NCI-H82 (cell line): ENCODE results near the gene NKX1-1.
"Not testable (repeated sequence)": the region's sequence is repeated elsewhere in the genome, so short reads cannot be mapped to it uniquely, and the experiment has no call there.

ENCODE experiments used
- DNase-seq: peaks from one replicate; lab custom pipeline; 2025; lab: John Stamatoyannopoulos, UW

Gene NKX1-1

GRCh38 chr4:1373892-1374705 is 32.1 kb downstream of the NKX1-1 start:
- DNase-seq = no peak

- not testable (repeated sequence) for DNase-seq
Observed at GRCh38 chr4:1372576-1372975, 33.7 kb downstream of the NKX1-1 start.

DNA sequence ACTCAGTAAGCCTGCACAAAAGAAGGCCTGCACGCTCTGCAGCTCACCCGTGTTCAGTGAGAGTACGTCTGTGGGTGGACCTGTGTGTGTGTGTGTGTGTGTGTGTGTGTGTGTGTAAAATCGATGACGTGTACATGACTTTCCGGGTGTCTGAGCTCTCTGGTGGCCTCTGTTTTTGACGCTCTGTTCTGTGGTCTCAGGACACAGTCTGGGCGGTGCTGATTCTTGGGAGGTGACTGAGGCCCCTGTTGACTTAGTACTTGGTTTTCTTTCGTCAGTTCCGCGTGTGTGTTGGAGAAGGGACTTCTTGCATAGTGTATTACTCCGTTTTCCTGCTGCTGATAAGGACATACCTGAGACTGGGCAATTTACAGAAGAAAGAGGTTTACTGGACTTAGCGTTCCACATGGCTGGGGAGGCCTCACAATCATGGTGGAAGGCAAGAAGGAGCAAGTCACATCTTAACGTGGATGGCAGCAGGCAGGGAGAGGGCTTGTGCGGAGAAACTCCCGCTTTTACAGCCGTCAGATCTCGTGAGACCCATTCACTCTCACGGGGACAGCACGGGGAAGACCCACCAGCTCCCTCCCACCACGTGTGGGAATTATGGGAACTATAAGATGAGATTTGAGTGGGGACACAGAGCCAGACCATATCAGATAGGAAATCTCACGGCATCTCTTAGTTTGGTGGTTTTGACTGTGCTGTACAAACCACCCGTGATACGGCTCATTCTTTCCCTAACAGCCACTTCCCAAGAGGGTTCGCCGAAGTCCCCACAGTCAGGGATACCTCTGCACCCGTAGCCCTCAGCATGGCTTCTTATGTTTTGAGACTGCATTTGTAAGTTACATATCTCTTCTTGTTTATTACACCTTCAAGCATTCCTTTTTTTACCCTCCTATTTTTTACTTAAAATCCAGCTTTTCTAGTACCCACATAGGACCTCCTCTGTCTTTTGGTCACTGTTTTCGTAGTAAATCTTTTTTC is 34.8 kb downstream of the NKX1-1 start:
- no peak for DNase-seq

GRCh38 chr4:1370321-1371124 is 35.7 kb downstream of the NKX1-1 start:
- DNase-seq = no peak

GRCh38 chr4:1369479-1370079 is 36.7 kb downstream of the NKX1-1 start:
- peak; percentile 11 for DNase-seq

DNA sequence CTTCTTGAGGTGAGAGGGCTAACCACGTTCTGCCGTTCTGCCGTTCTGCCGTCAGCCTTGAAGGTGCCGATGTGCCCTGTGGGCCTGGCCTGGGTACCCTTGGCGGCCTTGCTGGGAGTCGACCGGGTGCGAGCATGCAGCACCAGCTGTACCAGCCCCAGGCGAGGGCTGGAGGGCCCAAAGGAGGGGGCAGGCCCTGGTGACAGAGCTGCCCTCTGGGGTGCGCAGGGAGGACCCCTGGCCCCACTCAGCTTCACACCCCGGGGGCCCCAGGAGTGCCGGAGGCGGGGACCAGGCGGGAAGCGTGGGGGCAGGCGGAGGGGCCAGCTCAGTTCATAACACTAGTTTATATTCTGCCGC is 37.2 kb downstream of the NKX1-1 start:
- DNase-seq = no peak

GRCh38 chr4:1368421-1369090 is 37.7 kb downstream of the NKX1-1 start:
- DNase-seq = peak; percentile 27

GRCh38 chr4:1367936-1368289 is 38.3 kb downstream of the NKX1-1 start:
- DNase-seq = no peak

DNA sequence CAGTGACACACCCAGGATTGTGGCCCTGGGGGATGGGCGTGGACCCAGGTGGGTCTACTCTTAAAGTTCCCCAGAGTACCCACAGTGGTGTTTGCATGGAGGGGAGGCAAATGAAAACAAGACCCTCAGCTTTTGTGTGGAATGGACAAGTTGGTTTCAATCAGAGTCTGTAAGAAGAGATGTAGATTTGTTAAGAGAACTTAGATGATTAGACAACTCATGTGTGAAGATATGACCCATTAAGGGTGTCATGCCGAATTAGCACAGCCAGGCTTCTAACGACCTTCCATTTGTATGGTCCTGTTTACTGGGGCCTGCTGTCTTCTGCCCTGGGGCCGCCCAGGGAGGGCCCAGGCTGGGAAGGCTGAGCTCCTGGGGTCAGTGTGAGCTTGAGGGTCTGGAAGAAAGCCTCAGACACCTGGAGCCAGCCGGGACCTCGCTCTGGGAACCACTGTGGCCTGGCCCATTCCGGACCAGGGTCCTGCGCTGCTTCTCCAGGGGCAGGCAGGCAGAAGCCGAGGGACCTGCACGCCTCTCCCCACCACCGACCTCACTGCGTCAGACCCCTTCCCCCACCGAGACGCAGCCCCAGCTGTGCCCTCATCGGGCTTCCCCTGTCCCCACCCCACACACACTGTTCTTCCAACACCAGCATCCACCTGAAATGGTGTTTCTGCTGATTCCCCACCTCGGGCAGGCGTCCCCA is 38.9 kb downstream of the NKX1-1 start:
- DNase-seq = no peak

DNA sequence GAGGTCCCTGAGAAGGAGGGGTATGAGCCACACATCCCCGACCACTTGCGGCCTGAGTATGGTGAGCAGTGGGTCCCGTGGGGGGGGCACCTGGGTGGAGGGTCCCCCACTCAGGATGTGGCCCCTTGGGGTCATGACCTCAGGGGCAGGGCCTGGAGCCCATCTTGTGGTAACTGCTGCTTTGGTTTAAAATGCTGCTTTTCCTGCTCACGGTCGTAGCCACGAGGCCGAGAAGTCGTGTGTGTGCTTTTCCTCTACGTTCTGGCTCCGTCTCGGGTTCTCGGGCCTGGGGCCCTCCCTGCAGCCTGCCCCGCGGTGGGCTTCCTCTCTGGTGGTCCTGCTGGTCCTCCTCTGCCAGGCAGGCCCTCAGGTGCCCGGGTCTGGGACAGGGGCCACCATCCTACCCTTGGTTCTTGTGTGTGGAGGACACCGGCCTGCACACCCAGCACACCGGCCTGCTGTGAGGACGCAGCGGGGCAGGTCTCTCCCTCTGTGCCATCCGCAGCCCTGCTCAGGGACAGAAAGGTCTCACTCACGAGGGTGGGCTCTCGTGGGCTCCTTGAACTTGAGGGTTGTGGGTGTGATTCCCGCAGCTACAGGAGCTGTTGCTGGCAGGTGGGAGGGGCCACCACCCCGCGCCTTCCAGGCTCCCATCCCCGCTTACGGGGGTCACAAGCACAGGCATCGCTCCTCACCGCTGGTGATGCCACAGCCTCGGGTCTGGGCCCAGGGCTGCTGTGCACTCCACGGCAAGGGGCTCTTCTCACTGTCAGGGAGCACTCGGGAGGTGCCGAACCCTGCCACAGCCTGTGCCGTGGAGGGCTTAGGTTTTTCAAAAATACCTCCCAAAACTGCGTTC is 39.6 kb downstream of the NKX1-1 start:
- no peak for DNase-seq

DNA sequence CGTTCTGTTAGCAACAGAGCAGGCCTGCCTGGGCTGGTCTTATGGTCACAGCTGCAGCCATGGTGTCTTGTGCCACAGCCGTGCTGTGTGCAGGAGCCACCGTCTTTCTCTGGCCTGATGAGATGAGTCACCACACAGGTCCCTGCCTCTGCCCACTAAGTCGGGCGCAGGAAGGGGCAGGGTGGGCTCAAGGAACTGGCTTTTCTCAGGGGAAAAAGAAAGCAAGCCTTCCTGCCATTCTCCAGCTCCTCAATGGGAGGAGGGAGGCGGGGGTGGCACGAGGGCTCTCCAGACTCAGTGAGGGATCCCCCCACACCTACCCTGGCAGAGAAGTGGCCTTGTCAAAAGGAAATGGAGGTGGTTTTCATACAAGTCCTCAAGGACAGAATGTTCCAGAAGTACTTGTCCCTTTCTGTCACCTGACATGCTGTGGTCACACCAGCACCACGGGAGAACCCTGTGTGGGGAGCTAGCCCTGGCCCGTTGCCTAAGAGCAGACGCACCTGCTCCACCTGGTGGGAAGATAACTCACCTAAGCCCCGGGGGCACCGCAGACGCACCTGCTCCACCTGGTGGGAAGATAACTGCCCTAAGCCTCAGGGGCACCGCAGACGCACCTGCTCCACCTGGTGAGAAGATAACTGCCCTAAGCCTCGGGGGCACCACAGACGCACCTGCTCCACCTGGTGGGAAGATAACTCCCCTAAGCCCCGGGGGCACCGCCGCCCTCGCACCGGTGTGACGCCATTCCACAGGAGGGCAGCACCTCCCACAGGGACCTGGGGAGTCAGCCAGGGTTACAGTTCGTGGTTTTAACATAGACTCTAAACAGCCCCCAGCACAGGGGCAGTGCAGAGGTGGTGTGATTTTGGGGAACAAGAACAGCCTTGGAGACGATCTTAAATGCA is 40.7 kb downstream of the NKX1-1 start:
- DNase-seq = no peak

DNA sequence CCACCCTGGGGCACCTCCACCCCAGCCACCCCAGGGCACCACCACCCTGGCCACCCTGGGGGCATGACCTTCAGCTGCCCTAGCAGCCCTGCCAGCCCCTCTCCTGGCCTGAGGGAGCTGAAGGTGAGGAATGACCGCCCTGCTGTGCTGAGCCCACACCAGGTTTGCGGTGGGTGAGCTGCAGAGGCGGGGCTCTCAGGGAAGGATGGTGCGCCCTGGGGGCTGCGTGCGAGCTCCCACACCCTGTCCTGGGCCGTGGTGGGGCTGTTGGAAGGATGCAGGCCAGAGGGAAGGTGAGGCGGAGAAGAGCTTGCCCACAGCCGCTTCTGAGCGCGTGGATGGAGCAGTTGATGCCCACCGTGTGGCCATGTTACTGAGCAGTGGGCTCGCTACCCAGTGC is 41.5 kb downstream of the NKX1-1 start:
- DNase-seq = no peak

GRCh38 chr4:1364217-1364616 is 42.0 kb downstream of the NKX1-1 start:
- DNase-seq = no peak

DNA sequence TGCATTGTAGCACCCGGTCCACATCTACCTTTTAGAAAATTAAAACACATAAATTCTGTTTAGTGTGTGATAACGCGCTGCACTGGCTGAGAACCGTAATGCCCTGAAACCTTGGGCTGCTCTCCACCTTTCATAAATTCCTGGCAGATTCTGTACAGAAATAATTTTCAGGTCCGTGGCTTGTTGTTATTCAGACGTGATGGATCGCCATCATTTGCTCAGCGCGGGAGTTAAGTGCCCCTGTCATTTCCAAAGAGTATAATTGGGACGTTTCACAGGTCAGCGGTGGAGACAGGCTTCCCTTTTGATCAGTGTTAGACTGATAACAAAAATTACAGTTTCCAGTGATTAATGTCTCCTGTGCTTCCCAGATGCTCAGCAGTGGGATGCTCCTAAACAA is 42.7 kb downstream of the NKX1-1 start:
- no peak for DNase-seq

DNA sequence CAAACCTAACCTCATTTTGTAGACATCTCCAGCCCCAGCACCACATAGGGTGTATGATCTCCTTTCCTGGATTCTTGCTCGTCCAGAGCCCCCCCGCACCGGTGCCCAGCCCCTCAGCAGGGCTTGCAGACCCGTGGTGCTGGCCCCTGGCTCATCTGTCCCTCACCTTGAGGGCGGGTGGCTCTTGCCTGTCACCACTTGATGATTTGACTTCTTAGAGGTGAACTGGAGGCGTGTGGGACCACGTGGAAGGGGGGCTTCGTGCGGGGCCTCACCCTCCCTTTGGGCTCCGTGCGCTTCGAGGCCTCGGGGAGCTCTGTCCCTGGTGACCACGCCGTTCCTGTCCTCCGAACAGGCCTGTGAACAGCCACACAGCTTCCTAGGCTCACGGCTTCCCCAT is 43.7 kb downstream of the NKX1-1 start:
- no peak for DNase-seq

DNA sequence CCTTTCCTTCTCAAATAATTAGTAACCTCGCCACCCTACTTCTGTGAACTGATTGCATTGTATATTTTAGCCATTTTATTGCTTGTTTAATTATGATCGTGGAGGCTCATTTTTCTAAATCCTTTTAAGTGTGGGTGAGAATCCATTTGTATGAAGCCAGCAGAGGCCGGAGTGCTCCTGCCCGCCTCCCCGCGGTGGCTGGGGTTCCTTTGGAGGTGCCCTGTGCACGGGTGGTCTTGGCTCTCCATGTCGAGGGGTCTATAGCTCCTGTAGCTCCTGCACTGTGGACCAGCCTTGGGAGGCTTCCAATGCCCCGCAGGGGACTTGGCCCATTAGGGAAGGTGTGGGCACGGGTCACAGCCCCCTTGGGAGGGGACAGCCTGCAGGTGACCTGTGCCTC is 44.2 kb downstream of the NKX1-1 start:
- no peak for DNase-seq

- no peak for DNase-seq
Observed at GRCh38 chr4:1361431-1361830, 44.8 kb downstream of the NKX1-1 start.

DNA sequence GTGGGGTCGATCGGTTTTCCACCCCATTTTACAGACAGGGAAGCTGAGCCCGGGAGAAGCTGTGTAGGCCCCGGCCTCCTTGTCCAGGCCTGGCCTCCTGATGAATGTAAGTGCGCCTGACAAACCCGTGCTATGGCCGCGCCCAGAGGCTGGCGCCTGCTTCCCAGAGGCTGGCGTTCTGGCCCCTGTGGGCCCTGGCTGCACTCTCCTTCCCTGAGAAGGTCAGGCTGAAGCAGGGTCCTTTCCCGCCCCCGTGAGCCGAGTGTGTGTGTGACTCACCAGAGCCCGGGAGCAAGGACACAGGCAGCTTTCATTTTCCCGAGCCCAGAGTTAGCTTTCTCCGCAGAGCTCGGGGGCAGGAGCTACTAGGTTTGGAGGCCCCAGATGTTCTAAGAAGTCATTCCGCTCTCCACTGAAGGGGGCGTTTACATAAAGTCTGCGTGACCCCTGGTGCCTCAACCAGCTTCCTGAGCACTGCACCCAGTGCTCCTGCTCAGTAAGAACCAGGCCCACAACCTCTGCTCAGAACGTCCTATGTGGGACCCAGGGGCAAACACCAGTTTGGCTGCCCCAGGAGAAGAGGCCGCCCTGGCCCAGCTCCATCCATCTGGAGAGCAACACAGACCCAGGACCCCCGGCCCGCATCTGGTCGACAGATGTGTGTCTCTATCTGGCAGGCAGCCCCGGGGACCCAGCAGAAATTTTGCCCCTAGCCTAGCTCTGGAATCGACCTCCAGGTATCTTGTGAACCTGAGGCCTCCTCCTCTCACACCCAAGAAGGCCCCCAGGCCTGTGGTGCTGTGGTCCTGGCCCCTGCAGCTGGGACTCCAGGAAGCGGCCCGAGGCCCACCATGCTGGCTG is 45.6 kb downstream of the NKX1-1 start:
- no peak for DNase-seq
